ENCODE data around the gene WFIKKN1. TPM values are rescaled to one million over a fixed set of nuclear protein-coding genes. Genes with fewer than 3 reads are reported as not detected.

Gene WFIKKN1
- total and polyA plus RNA-seq, 2 of the 13 experiments (the other 11 are each of a cell fraction or from before 2014, with no cell fraction given) = 1.7 to 4.9 TPM

GRCh38 chr16:586645-587590 lies 43.9 kb upstream of the WFIKKN1 start (continued):
- TF ChIP-seq MTA1 (CRISPR knock-in tag; IDR thresholded peaks at IDR 0.05; ENCODE audit: borderline replicate concordance) (peak; percentile 24; the same call in 1 of the 2 replicates), HCFC1 (IDR thresholded peaks at IDR 0.05; ENCODE audit: low read depth, low read length) (no peak), USF2 (IDR thresholded peaks at IDR 0.05; ENCODE audit: low read depth, low read length) (no peak), USF2 (CRISPR knock-in tag; IDR thresholded peaks at IDR 0.05; ENCODE audit: borderline replicate concordance) (no peak), ZNF251 (CRISPR knock-in tag; IDR thresholded peaks at IDR 0.05) (no peak), SALL2 (CRISPR knock-in tag; IDR thresholded peaks at IDR 0.05) (no peak), HHEX (CRISPR knock-in tag; IDR thresholded peaks at IDR 0.05) (no peak), RNF219 (CRISPR knock-in tag; IDR thresholded peaks at IDR 0.05) (no peak), ZNF501 (CRISPR knock-in tag; IDR thresholded peaks at IDR 0.05) (no peak), TAF1 (CRISPR knock-in tag; IDR thresholded peaks at IDR 0.05) (0 out of 2 replicates have a peak, but pooled peaks have one; percentile 26), RBM22 (optimal IDR thresholded peaks at IDR 0.05; ENCODE audit: low read length) (peak; percentile 61), NFIC (IDR thresholded peaks at IDR 0.05; ENCODE audit: low read length) (no peak), SKIL (CRISPR knock-in tag; IDR thresholded peaks at IDR 0.05; ENCODE audit: borderline replicate concordance) (no peak), ZMYM2 (CRISPR knock-in tag; IDR thresholded peaks at IDR 0.05) (no peak), ZBTB38 (CRISPR knock-in tag; IDR thresholded peaks at IDR 0.05) (no peak), NFKB2 (CRISPR knock-in tag; IDR thresholded peaks at IDR 0.05; ENCODE audit: borderline replicate concordance) (no peak), GPN1 (CRISPR knock-in tag; IDR thresholded peaks at IDR 0.05; ENCODE audit: borderline replicate concordance) (no peak), THAP11 (CRISPR knock-in tag; IDR thresholded peaks at IDR 0.05) (no peak), EHMT2 (IDR thresholded peaks at IDR 0.05; ENCODE audit: borderline replicate concordance, low read depth, low read length) (no peak), NR0B2 (CRISPR knock-in tag; IDR thresholded peaks at IDR 0.05) (no peak), ZNF34 (CRISPR knock-in tag; IDR thresholded peaks at IDR 0.05; ENCODE audit: borderline replicate concordance) (no peak), ZNF891 (CRISPR knock-in tag; IDR thresholded peaks at IDR 0.05) (no peak)
- TF ChIP-seq, protein P1, sequence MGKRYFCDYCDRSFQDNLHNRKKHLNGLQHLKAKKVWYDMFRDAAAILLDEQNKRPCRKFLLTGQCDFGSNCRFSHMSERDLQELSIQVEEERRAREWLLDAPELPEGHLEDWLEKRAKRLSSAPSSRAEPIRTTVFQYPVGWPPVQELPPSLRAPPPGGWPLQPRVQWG (CRISPR knock-in tag; IDR thresholded peaks at IDR 0.05; ENCODE audit: borderline replicate concordance, low read depth) = no peak
